HepG2 (cell line): ENCODE results near the gene MAGIX. TPM values are rescaled to one million over a fixed set of nuclear protein-coding genes. Genes with fewer than 3 reads are reported as not detected.
A peak's percentile ranks its signal among the peaks of the same experiment; 100 is the strongest.

Source experiments
- ADNP ChIP-seq: sonication (generic); formaldehyde crosslinking; IDR thresholded peaks from 2 replicates; pipeline ENCODE4 v1.4.0; 2020; ENCODE audit warnings: missing genetic modification reagents
- ATF1 ChIP-seq: IDR thresholded peaks from 2 replicates; pipeline ENCODE4 v1.6.1; 2016; ENCODE audit warnings: mild to moderate bottlenecking, control low read depth
- CSRNP2 ChIP-seq: sonication (generic); formaldehyde crosslinking; conservative IDR thresholded peaks from 2 replicates; pipeline ENCODE4 v1.8.0; 2022; ENCODE audit warnings: low read depth, missing genetic modification reagents
- GATAD1 ChIP-seq: IDR thresholded peaks from 2 replicates; pipeline ENCODE4 v1.6.1; 2016; ENCODE audit warnings: missing genetic modification reagents, missing compliant biosample characterization
- HIVEP1 ChIP-seq: sonication (generic); formaldehyde crosslinking; IDR thresholded peaks from 2 replicates; pipeline ENCODE4 v1.4.0; 2020; ENCODE audit warnings: mild to moderate bottlenecking, missing genetic modification reagents
- HNF4A ChIP-seq: sonication (generic); formaldehyde crosslinking; IDR thresholded peaks from 2 replicates; pipeline ENCODE4 v1.4.0; 2020; ENCODE audit warnings: missing genetic modification reagents
- KMT2A ChIP-seq: sonication (generic); formaldehyde crosslinking; IDR thresholded peaks from 2 replicates; pipeline ENCODE4 v1.4.0; 2020; ENCODE audit warnings: missing genetic modification reagents
- MAZ ChIP-seq, 2 experiments: sonication (generic) in 1 of 2; formaldehyde crosslinking in 1 of 2; IDR thresholded peaks; 2 replicates each; pipeline versions ENCODE4 v1.5.0 to v1.6.1; 2012 to 2020; ENCODE audit warnings: low read depth in 2 of 2, mild to moderate bottlenecking in 2 of 2, borderline replicate concordance in 1 of 2, improper control_type of control experiment in 1 of 2, low read length in 1 of 2, missing genetic modification reagents in 1 of 2, moderate library complexity in 1 of 2
- MTA3 ChIP-seq: sonication (generic); formaldehyde crosslinking; IDR thresholded peaks from 2 replicates; pipeline ENCODE4 v1.4.0; 2020; ENCODE audit warnings: missing genetic modification reagents
- MYC ChIP-seq: sonication (generic); formaldehyde crosslinking; IDR thresholded peaks from 2 replicates; pipeline ENCODE4 v1.9.0; 2021; ENCODE audit warnings: missing genetic modification reagents, borderline replicate concordance
- NFKB2 ChIP-seq: sonication (generic); formaldehyde crosslinking; IDR thresholded peaks from 2 replicates; pipeline ENCODE4 v1.4.0; 2020; ENCODE audit warnings: missing genetic modification reagents, borderline replicate concordance
- NFYC ChIP-seq: IDR thresholded peaks from 2 replicates; pipeline ENCODE4 v1.6.1; 2016; ENCODE audit warnings: missing genetic modification reagents, missing compliant biosample characterization
- NR0B2 ChIP-seq: sonication (generic); formaldehyde crosslinking; IDR thresholded peaks from 2 replicates; pipeline ENCODE4 v1.4.0; 2020; ENCODE audit warnings: mild to moderate bottlenecking, missing genetic modification reagents
- PATZ1 ChIP-seq: sonication (generic); formaldehyde crosslinking; IDR thresholded peaks from 2 replicates; pipeline ENCODE4 v1.4.0; 2020; ENCODE audit warnings: missing genetic modification reagents
- PAWR ChIP-seq: sonication (generic); formaldehyde crosslinking; IDR thresholded peaks from 2 replicates; pipeline ENCODE4 v1.4.0; 2020; ENCODE audit warnings: missing genetic modification reagents, mild to moderate bottlenecking, borderline replicate concordance
- PHB2 ChIP-seq: fragments of 450-650 bp; IDR thresholded peaks from 2 replicates; pipeline ENCODE4 v1.6.1; 2018; ENCODE audit not compliant: partially characterized antibody
- PHF20 ChIP-seq: sonication (generic); formaldehyde crosslinking; IDR thresholded peaks from 2 replicates; pipeline ENCODE4 v1.5.0; 2020; ENCODE audit warnings: mild to moderate bottlenecking, missing genetic modification reagents
- RARG ChIP-seq: sonication (generic); formaldehyde crosslinking; IDR thresholded peaks from 2 replicates; pipeline ENCODE4 v1.4.0; 2020; ENCODE audit warnings: low read depth, mild to moderate bottlenecking, missing genetic modification reagents
- SAP130 ChIP-seq: IDR thresholded peaks from 2 replicates; pipeline ENCODE4 v1.6.1; 2016; ENCODE audit warnings: low read depth
- SETDB1 ChIP-seq: sonication (generic); formaldehyde crosslinking; IDR thresholded peaks from 2 replicates; pipeline ENCODE4 v1.5.1; 2020; ENCODE audit warnings: missing genetic modification reagents, mild to moderate bottlenecking, borderline replicate concordance
- SIX1 ChIP-seq: sonication (generic); formaldehyde crosslinking; IDR thresholded peaks from 2 replicates; pipeline ENCODE4 v1.4.0; 2020; ENCODE audit warnings: missing genetic modification reagents, borderline replicate concordance
- SNRNP70 ChIP-seq: fragments of 200-400 bp; formaldehyde crosslinking; IDR thresholded peaks from 2 replicates; pipeline ENCODE4 v1.6.1; 2017; ENCODE audit warnings: mild to moderate bottlenecking, low read depth, low read length, moderate library complexity
- TEAD2 ChIP-seq: sonication (generic); formaldehyde crosslinking; IDR thresholded peaks from 2 replicates; pipeline ENCODE4 v1.9.0; 2021; ENCODE audit warnings: missing genetic modification reagents
- YEATS2 ChIP-seq: sonication (generic); formaldehyde crosslinking; IDR thresholded peaks from 2 replicates; pipeline ENCODE4 v1.4.0; 2020; ENCODE audit warnings: missing genetic modification reagents, borderline replicate concordance
- ZMAT3 ChIP-seq: sonication (generic); formaldehyde crosslinking; conservative IDR thresholded peaks from 2 replicates; pipeline ENCODE4 v1.7.0; 2021; ENCODE audit warnings: missing genetic modification reagents
- ZNF335 ChIP-seq: sonication (generic); formaldehyde crosslinking; IDR thresholded peaks from 2 replicates; pipeline ENCODE4 v1.4.0; 2020; ENCODE audit warnings: missing genetic modification reagents
- ZNF510 ChIP-seq: sonication (generic); formaldehyde crosslinking; IDR thresholded peaks from 2 replicates; pipeline ENCODE4 v1.4.0; 2020; ENCODE audit warnings: low read depth, mild to moderate bottlenecking, missing genetic modification reagents
- polyA plus RNA-seq, 8 experiments: library from polyadenylated mRNA; depleted of rRNA in 3 of 8; stranded (reverse) in 7 of 8; unstranded in 1 of 8; fragments of >200 nt; fragmentation: Illumina TruSeq in 4 of 8; extraction: Trizol in 4 of 8; gene quantifications; 2 replicates each; pipeline versions ENCODE4 v1.2.1 to v1.2.3, GENCODE V29; 2011 to 2016; ENCODE audit warnings: low read depth in 4 of 8, missing spikeins in 1 of 8, mixed read lengths in 1 of 8; ENCODE audit not compliant: insufficient read depth in 1 of 8
- total RNA-seq, 5 experiments: library from RNA; depleted of rRNA; stranded (reverse); fragments of >200 nt; fragmentation: Illumina TruSeq; extraction: Trizol; gene quantifications; 2 replicates each; pipeline ENCODE4 v1.2.3, GENCODE V29; 2016; ENCODE audit warnings: low read depth in 1 of 5

MAGIX gene
- total and polyA plus RNA-seq, 2 of the 13 experiments (the other 11 are each of a cell fraction or from before 2014, with no cell fraction given), result 0.63 to 1.2 TPM

DNA sequence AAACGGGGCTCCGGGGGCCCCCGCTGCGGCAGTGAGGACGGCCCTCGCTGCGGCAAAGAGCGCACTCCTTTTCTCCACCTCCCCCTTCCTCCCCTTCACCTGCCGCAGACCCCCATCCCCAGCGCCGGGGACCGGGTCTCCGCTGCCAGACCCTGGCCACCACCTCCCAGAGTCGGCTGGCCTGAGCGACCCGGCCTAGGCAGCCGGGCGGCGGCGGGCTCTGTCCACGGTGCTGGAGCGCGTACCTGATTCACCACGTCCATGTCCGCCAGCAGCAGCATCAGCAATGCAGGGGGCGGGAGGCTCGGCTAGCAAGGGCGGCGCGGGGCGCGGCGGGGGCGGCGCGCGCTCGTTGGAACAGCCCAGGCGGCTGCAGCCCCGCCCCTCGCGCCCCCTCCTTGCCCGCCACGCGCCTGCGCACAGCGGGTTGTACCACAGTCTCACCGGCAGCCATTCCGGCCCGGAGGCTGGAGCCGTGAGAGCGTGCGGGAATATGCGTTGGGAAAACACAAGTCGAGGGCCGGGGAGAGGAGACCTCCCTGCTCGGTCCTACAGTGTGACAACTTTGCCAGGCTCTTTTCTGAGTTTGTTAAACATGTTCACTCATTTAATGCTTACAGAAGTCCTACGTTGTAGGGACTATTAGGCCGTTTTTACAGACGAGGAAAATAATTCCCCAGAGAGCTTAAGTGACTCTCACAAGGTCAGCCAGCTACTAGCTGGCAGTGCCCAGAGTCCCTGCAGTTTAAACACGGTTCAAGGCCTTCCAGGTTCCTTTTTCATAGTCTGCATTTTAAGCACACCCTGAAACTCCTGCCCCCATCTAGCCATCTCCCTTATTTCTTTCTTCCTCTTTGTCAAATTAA lies 37.6 kb downstream of the MAGIX start, which contains the start of gene SYP (continued):
- TF ChIP-seq SIX1 (CRISPR knock-in tag) (no peak), RARG (CRISPR knock-in tag) (0 out of 2 replicates have a peak, but pooled peaks have one; percentile 39), ZNF510 (CRISPR knock-in tag) (peak; percentile 68; the same call in 1 of the 2 replicates), ADNP (no peak), ZMAT3 (CRISPR knock-in tag) (peak; percentile 96), SNRNP70 (no peak), ZNF335 (CRISPR knock-in tag) (no peak), GATAD1 (CRISPR knock-in tag) (peak; percentile 60; the same call in 1 of the 2 replicates), NR0B2 (peak; percentile 79; the same call in 1 of the 2 replicates), YEATS2 (CRISPR knock-in tag) (peak; percentile 48; the same call in 1 of the 2 replicates), SAP130 (CRISPR knock-in tag) (peak; percentile 93), PHF20 (peak; percentile 40; the same call in 1 of the 2 replicates), ATF1 (CRISPR knock-in tag) (no peak), NFYC (CRISPR knock-in tag) (peak; percentile 34; the same call in 1 of the 2 replicates), HIVEP1 (CRISPR knock-in tag) (no peak), TEAD2 (CRISPR knock-in tag) (no peak), CSRNP2 (CRISPR knock-in tag) (no peak), NFKB2 (CRISPR knock-in tag) (peak; percentile 95; the same call in 1 of the 2 replicates), SETDB1 (CRISPR knock-in tag) (no peak), MTA3 (CRISPR knock-in tag) (no peak), PATZ1 (CRISPR knock-in tag) (peak; percentile 63), PHB2 (no peak), MAZ (IDR thresholded peaks at IDR 0.05; ENCODE audit: borderline replicate concordance, low read depth, low read length) (peak; percentile 81), MAZ (CRISPR knock-in tag; IDR thresholded peaks at IDR 0.05; ENCODE audit: low read depth) (peak; percentile 93), MYC (CRISPR knock-in tag) (peak; percentile 64; the same call in 1 of the 2 replicates), KMT2A (CRISPR knock-in tag) (0 out of 2 replicates have a peak, but pooled peaks have one; percentile 43), PAWR (no peak), HNF4A (no peak)
